GM18499 (cell line): ENCODE measurements around the gene KRTAP4-8.
"Not testable (repeated sequence)": the region's sequence is repeated elsewhere in the genome, so short reads cannot be mapped to it uniquely, and the experiment has no call there.

Experiments used
- ATAC-seq: cut with Tn5 transposase; IDR thresholded peaks from one replicate; pipeline ENCODE4 v1.9.1; 2021; ENCODE audit warnings: moderate number of reproducible peaks; ENCODE audit not compliant: insufficient read depth, unreplicated experiment

KRTAP4-8 gene

DNA sequence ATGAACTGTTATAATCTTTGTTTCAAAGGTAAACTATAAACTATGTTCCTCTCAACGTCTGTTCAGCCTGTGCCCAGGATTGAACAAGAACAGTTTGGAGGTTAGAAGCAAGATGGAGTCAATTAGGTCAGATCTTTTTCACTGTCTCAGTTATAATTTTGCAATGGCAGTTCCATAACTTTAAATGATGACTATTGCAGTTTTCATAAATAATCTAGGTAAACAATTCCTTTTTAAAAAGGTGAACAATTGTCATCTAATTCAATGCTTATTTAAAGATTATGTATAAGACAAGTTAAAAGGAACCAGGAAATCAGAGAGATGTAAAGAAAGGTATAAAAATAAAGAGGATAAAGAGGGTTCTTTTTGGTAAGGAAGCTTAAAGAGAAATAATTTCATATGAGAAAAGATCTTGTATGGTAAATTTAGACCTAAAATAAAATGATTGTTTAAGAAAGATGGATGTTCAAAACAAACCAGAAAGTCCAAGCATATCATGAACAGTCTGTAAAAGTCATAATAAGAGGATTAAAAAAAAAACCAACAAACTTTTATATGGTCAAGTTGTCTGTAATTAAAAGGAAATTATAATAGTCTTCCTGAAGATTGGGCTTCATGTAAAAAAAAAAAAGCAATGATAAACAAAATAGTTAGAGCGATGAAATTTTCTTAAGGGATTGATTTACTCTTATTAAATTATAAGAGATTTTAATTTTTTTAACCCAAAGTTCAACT lies 13.4 kb upstream of the KRTAP4-8 start:
- ATAC-seq = no peak

DNA sequence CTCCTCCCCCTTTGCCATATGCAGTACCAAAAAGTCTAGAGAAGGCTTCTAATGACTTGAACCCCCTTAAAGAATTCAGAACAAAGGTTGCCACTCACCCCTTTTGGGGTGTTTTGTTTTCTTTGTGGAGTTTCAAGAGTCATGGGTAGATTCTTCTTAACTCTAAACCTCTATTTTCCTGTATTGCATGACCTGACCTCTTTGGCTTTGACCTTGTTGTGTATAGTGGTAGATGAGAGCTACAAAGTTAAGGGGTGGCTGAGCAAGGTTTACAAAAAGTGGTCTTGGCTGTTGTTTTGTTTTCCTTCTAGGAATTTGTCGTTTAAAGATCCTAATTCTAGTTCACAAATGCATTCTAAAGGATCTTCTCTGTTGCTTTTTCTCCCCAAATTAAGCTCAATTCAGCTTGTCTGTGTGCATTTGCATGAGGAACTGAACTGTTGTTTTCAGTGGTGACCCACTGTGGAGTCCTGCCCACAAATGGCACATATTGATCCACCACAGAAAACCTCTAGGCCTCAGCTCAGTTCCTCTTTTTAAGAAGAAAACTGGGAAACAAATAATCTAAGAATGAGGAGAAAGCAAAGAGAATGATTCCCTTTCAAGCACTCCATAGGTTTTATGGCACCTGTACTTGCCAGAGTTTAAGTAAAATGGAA lies 10.9 kb upstream of the KRTAP4-8 start:
- not testable (repeated sequence) for ATAC-seq

DNA sequence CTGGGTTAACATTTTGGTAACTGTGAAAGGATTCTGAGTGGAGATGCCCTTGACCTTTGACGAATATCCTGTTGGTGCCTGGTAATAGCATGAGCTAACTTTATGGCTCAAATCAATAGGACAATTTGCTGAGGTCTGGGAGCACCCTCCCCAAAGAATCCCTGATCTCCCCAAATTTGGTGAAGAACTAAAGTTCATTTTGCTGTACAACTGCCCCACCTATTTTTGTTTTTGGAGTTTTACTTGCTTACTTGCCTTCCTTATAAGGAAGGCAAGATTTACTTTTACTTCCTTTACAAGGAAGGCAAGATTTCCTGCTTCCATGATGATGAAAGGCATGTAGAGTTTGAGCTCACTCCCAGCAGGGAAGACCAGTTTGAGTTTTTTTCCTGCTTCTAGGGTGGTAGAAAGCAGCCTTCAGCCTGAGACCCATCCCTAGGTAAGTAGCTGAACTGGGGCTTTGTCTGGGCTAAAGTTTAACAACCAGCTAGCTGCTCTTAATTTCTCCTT lies 10.1 kb upstream of the KRTAP4-8 start:
- ATAC-seq = no peak

DNA sequence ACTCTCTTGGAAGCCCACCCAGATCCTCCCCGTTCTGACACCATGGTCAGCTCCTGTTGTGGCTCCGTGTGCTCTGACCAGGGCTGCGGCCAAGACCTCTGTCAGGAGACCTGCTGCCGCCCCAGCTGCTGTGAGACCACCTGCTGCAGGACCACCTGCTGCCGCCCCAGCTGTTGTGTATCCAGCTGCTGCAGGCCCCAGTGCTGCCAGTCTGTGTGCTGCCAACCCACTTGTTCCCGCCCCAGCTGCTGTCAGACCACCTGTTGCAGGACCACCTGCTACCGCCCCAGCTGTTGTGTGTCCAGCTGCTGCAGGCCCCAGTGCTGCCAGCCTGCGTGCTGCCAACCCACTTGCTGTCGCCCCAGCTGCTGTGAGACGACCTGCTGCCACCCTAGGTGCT lies 7.4 kb upstream of the KRTAP4-8 start, which contains the start of gene KRTAP4-9:
Gene KRTAP4-9 (plus strand): TSS at position 43 of the 400 bp plus-strand sequence. CDS start 0 bp downstream, at position 43.
- ATAC-seq = not testable (repeated sequence)

DNA sequence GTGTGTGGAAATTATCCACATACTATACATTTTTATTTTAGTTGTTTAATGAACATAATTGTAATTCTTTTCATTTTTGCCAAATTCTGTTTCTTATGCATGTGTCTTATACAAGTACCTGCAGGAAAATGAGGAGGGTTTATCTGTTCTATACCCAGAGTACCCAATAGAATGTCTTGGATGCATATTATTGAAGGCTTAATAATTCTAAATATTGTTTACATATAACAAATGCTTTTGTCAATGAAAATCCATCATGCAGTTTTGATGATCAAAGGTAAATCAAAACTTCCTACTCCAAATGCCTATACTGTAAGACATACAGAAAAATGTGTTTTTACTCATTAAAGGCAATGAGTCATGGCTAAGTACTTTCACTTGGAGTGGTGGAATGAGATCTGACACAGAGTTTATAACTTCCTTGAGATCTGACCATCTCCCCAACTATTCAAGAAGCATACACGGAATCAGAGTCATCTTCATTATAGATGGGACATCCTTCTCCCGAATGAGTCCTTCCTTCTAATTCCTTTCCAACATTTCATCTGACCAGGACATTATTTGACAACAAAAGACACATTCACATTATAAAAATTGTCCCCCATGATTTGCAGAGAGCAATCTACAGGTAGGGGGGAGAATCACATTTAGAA lies 6.6 kb upstream of the KRTAP4-8 start:
- ATAC-seq = not testable (repeated sequence)

DNA sequence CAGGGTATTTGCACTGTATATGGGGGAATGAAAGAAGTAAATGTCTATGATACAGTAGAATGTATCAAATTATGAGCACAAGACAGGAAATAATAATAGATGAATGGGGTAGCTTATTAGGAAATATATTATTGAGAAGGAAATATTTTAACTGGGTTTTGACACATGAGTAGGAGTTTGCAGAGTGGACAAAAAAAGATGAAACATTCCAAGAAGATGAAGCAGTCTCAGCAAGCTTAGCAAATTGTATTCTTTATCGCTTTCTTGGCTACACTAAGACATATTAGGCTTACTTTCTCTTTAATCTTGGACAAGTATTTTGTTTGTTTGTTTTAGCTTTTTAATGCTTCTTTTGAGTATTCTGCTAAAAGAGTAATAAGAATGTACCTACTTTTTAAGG lies 6.0 kb upstream of the KRTAP4-8 start:
- no peak for ATAC-seq

DNA sequence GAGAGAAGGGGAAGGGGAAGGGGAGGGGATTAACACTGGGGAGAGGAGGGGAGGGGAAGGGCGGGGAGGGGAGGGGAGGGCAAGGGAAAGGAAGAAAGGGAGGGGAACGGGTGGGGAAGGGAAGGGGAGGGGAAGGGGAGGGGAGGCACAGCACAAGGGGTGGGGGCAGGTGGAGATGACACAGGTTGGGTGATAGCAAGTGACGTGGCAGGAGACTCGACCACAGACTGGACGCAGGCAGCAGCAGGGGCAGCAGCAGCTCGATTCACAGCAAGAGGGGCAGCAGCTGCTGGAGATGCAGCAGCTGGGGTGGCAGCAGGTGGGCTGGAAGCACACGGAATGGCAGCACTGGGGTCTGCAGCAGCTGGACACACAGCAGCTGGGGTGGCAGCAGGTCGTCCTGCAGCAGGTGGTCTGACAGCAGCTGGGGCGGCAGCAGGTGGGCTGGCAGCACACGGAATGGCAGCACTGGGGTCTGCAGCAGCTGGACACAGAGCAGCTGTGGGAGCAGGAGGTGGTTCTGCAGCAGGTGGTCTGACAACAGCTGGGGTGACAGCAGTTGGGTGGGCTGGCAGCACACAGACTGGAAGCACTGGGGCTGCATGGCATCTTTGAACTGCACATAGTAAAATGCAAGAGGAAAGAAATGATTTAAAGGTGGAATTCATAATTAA lies 3.8 kb upstream of the KRTAP4-8 start, which contains the start of gene KRTAP4-16:
Gene KRTAP4-16 (minus strand): TSS at position 624 of the 674 bp plus-strand sequence. CDS start 0 bp downstream, at position 624.
- ATAC-seq = no peak

DNA sequence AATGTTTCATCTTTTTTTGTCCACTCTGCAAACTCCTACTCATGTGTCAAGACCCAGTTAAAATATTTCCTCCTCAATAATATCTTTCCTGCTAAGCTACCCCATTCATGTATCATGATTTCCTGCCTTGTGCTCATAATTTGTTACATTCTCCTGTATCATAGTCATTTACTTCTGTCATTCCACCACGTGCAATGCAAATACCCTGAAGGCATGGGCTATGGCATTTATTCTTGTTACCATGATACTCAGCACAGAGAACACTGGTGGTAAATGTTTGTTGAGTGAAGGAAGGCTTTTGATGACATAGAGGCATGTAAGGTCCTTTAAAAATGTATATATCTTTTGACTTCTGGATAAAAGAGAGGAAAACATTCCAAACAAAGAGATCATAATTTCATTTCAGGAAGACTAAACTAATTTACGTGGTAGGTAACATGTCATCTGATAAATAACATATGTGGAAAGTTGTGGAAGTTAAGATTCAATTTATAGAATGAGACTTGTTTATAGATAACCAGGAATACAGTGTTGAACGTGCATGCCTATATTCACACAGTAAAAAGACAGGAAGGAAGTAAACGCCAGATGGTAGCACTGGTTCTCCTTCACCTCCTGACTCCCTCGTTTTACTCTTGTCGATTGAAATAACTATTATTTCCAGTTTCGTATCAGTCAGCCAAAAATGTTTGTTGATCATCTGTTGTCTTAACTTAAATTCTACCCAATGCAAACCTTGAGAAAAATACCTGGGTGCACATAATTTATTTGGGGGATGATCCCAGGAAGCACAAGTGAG lies 1.9 kb upstream of the KRTAP4-8 start:
- not testable (repeated sequence) for ATAC-seq

DNA sequence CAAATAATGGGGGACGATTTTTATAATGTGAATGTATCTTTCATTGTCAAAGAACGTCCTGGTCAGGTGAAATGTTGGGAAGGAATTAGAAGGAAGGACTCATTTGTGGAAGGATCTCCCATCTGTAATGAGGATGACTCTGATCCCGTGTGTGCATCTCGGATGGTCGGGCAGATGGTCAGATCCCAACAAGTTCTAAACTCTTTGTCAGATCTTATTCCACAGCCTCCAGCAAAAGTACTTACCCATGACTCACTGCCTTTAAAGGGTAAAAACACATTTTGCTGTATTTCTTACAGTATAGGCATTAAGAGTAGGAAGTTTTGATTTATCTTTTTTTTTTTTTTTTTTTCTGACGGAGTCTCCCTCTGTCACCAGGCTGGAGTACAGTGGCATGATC lies 539 bp upstream of the KRTAP4-8 start:
- no peak for ATAC-seq

DNA sequence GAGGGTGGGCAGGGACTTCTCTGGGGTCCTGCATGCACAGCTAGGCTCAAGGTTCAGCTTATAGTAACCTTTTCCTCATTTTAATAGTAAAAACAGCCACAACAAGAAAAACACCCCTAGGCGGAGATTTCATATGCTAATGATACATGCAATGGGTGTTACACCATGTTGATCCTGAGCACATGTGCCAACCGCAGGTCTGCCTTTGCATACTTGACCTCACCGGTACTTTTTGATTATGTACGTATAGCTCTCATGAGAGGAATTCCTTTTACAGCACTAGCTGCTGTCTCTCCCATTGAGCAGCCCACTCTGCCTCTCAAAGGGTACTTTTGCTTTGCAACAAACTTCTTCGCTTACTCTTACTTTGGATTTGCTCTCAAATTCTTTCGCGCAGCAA lies 1.9 kb downstream of the KRTAP4-8 start:
- ATAC-seq = no peak

DNA sequence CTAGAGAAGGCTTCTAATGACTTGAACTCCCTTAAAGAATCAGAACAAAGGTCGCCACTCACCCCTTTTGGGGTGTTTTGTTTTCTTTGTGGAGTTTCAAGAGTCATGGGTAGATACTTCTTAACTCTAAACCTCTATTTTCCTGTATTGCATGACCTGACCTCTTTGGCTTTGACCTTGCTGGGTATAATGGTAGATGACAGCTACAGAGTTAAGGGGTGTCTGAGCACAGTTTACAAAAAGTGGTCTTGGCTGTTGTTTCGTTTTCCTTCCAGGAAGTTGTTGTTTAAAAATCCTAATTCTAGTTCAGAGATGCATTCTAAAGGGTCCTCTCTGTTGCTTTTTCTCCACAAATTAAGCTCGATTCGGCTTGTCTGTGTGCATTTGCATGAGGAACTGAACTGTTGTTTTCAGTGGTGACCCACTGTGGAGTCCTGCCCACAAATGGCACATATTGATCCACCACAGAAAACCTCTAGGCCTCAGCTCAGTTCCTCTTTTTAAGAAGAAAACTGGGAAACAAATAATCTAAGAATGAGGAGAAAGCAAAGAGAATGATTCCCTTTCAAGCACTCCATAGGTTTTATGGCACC lies 9.1 kb downstream of the KRTAP4-8 start:
- not testable (repeated sequence) for ATAC-seq

DNA sequence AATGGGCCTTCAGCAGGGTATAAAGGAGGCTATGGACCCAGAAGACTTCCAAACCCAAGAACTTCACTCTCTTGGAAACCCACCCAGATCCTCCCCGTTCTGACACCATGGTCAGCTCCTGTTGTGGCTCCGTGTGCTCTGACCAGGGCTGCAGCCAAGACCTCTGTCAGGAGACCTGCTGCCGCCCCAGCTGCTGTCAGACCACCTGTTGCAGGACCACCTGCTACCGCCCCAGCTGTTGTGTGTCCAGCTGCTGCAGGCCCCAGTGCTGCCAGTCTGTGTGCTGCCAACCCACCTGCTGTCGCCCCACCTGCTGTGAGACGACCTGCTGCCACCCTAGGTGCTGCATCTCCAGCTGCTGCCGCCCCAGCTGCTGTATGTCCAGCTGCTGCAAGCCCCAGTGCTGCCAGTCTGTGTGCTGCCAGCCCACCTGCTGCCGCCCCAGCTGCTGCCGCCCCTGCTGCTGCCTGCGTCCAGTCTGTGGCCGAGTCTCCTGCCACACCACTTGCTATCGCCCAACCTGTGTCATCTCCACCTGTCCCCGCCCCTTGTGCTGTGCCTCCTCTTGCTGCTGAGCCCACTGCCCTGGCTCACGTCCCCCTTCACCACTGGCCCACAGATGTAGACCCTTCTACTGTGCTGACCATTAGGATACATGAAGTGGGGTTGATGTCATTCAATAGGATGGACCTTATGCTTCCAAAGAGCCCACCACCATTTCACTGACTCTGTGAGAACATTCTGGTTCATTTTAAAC lies 13.7 kb downstream of the KRTAP4-8 start, which contains the start of gene KRTAP4-7:
Gene KRTAP4-7 (plus strand): TSS at position 51 of the 757 bp plus-strand sequence. CDS start 57 bp downstream, at position 108.
- not testable (repeated sequence) for ATAC-seq

DNA sequence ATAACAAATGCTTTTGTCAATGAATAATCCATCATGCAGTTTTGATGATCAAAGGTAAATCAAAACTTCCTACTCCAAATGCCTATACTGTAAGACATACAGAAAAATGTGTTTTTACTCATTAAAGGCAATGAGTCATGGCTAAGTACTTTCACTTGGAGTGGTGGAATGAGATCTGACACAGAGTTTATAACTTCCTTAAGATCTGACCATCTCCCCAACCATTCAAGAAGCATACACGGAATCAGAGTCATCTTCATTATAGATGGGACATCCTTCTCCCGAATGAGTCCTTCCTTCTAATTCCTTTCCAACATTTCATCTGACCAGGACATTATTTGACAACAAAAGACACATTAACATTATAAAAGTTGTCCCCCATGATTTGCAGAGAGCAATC lies 14.5 kb downstream of the KRTAP4-8 start:
- not testable (repeated sequence) for ATAC-seq

DNA sequence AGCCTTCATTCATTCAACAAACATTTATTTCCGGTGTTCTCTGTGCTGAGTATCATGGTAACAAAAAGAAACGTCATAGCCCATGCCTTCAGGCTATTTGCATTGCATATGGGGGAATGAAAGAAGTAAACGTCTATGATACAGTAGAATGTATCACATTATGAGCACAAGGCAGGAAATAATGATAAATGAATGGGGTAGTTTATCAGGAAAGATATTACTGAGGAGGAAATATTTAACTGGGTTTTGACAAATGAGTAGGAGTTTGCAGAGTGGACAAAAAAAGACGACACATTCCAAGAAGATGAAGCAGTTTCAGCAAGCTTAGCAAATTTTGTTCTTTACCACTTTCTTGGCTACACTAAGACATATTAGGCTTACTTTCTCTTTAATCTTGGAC lies 15.3 kb downstream of the KRTAP4-8 start:
- no peak for ATAC-seq

DNA sequence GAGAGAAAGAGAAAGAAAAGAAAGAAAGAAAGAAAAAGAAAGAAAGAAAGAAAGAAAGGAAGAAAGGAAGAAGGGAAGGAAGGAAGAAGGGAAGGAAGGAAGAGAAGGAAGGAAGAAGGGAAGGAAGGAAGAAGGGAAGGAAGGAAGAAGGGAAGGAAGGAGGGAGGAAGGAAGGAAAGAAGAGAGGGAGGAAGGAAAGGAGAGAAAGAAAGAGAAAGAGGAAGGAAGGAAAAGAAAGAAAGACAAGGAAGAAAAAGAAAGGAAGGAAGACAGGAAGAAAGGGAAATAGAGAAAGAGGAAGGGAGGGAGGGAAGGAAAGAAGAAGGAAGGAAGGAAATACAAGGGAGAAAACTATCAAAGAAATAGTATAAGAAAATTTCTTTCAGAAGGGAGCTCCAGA lies 21.2 kb downstream of the KRTAP4-8 start:
- ATAC-seq = no peak

DNA sequence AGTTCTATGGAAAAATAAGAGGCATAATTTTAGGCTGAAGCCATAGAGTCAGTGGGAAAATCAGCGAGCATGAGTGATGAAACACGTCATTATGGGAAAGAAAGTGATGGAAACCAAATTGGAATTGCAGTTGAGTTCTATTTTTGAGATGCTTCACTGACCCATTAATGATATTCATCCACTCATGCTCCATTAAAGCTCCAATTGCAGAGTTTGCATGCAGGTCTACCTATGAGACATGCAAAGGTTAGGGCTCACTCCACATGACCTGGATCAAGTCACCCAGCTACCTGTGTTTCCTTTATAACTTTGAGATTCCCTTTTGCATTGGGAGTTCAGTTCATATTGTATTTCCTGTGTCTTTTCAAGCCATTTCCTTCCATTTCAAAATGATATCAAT lies 24.3 kb downstream of the KRTAP4-8 start:
- ATAC-seq = no peak

DNA sequence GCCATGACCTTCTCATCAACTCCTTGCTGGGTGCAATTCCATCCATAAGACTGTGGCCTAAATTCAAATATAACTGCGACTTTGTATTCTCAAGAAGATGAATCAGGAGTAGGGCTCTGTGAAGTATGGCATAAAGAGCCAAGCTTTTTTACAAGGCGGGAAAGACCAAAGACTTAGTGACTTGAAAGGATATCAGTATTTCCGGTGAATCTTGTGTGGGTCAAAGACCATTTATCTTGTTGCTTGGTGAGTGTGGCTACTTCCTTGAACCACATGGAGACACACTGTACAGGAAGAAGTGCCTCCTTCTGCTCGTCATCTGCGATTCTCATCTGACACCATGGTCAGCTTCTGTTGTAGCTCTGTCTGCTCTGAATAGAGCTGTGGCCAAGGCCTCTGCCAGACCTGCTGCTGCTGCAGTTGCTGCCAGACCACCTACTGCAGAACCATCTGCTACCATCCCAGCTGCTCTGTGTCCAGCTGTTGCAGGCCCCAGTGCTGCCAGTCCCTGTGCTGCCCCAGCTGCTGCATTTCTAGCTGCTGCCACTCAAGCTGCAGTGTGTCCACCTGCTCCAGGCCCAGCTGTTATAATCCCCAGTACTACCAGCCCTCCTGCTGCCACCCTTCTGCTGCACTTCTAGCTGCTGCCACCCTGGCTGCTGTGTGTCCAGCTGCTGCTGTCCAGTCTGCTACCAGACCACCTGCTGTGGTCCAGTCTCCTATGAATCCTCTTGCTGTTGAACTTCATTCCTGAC lies 26.2 kb downstream of the KRTAP4-8 start:
- ATAC-seq = no peak

DNA sequence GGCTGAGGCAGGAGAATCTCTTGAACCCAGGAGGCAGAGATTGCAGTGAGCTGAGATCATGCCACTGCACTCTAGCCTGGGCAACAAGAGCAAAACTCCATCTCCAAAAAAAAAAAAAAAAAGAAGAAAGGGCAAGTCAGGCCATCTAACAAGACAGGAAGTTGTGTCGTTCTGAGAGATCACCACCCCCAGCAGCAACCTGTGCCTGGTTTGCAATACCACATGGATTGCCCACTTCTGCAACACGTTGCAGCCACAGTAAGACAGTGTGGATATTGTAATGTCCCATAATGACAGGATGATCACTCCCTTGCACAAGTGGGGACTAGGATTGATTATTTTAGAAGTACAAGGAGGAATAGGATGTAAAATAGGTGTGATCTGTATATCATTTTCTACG lies 28.9 kb downstream of the KRTAP4-8 start:
- ATAC-seq = no peak
